Mucosa of gallbladder (tissue), 1 donor: ENCODE data around the gene IQCN. TPM values are rescaled to one million over a fixed set of nuclear protein-coding genes. Genes with fewer than 3 reads are reported as not detected.

Experiments
- DNase-seq: peaks from one replicate; pipeline ENCODE4 v3.0.0-alpha.2; 2020; ENCODE audit warnings: low spot score
- total RNA-seq: library from RNA; stranded (reverse); gene quantifications from one replicate; pipeline ENCODE4 v1.2.1, GENCODE V29; 2021
- donor health status: DM: no; HTN: no; CAD: no.

IQCN gene
- total RNA-seq, 1 donor from 2014 or later = 2.9 TPM

DNA sequence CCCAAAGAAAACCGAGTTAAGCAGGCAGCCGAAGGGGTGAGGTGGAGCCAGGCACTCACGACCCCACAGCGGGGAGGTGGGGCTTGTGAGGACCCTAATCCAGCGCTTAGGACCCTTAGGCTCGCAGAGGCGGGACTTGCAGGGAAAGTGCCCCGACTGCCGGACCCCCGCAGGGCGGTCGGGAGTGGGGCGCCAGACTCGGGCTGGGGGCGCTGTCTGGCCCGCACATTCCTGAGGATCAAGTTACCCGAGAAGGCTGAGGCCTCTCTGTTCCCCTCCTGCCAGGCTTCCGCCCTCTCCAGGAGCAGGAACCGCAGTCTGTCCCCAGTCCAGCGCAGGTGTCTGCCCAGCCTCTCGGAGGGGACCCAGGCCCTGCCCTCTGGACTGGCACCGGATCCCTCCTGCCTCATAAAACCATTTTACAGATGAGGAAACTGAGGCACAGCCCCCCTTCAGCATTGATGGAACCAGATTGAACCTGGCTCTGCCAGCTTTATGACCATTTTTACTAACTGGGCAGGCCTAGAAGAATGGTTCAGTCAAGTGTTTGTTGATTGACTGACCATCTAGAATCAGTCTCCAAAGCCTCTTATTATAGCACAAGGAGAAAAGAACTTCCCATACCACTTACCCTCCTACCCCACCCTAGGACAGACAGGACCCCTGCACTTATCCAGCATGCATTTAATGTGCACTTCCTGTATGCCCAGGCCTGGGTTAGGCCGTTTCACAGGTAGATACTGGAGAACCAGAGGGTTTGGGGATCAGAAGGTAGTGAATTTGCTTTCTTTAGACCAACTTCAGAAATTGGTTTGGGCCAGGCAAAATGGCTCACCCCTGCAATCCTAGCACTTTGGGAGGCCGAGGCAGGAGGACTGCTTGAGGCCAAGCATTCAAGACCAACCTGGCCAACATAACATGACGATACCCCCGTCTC lies 13.9 kb upstream of the IQCN start:
- DNase-seq = no peak

DNA sequence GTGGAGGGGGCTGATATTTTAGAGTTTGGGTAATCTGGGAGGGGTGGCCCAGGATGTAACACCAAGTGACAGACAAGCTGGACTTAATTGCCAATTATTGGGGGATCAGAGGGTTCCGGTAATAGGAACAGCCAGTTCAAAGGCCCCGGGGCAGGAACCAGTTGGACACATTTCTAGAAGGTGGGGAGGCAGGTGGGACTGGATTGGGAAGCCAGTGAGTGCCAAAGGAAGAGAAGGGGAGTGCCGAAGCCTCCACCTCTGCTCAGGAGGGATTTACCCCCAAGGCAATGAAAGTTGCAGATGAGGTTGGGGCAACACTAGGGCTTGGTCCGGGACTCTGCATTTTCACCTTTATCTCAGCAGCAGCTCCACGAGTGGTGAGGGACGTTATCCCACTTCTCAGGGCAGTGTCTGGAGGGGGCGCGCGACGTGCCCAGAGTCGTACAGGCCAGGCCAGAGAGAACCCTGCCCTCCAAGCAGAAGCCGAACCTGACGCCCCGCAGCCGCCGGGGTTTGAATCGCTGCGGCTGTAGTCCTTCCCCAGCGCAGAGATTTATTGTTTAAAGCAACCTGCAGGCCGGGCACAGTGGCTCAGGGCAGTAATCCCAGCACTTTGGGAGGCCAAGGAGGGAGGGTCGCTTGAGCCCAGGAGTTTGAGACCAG lies 12.9 kb upstream of the IQCN start:
- no peak for DNase-seq

DNA sequence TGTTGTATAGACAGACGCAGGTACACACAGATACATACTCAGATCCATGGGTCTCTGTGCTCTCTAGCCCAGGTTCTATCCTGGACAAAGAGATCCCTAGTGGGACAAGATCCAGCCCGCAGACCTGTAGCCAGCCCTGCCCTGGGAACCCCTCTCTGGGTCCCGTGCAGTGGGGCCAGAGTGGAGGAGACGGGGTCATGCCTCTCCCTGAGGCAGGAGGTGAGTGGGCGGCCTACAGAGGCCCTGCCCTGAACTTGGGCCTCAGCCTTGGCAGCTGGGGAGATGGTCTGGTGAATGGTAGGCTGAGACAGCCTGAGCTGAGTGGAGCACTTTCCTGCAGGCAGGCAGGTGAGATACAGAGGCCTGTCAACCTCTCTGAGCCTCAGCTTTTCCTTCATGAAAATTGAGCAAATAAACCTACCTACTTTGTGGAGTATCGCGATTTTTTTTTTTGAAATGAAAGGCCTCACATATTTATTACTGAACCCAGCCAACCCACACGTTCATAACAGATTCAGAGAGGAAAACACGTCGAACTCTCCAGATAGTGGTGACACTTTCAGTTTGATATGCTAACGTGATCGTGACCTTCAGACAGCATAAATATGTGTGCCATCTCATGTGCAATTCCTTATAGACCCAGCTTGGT lies 10.6 kb upstream of the IQCN start:
- no peak for DNase-seq

DNA sequence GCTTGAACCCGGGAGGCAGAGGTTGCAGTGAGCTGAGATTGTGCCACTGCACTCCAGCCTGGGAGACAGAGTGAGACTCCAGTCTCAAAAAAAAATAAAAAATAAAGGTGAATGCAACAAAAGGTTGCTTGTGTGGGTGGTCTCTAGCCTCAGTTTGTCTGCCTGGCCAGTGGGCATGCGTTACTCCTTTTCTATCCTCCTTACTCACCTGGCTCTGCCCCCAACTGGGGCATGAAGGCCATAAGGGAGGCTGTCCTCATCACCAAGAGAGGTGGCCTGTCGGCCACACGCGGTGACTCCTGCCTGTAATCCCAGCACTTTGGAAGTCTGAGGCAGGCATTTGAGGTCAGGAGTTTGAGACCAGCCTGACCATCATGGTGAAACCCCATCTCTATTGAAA lies 9.1 kb upstream of the IQCN start:
- DNase-seq = no peak

DNA sequence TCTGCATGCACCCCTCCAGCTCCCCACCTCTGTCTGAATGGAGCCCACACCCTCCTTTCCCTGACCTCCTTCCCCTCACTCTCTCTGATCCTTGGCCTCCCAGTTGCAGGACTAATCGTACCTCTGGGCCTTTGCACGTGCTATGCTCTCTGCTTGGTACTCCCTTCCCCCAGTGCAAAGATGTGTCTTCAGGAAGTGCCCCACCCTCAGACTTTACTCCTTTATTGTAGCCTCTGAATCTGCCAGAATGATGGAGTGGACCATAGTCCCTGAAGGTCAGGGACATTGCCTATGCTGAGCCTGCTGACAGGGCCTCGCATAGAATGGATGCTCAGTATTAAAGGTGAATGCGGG lies 8.5 kb upstream of the IQCN start:
- DNase-seq = no peak

DNA sequence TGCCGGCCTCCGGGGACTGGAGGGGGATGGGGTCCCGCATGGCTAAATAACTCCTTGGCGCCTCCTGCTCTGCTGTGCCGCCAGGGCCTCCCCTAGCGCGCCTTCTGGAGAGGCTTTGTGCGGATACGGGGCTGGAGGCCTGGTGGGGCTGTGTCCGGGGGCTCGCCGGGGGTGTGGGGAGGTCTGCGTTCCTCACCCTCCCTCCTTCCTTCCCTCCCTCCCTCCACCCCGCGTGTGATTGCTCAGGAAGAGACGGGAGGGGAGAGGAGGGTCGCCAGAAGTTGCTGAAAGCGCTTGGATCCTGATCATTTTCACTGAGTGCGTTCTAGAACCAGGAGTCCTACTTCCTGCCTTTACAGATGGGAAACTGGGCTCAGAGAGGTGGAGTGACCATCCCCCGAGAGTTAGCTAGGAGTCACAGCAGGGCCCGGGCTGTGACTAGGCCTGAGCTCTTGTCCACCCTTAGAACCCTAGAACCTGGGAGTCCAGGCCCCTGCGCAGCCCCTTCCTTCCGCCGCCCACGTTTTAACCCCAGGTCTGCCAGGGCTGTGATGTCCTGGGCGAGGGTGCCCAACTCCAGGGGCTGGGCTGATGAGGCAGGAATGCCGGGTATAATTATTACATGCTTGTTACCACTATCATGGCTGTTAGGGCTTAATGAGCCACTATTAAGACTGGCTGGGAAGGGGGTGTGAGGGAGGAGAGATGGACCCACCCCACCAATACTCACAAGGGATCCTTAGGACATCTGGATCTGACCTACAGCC lies 8.0 kb upstream of the IQCN start:
- DNase-seq = no peak

DNA sequence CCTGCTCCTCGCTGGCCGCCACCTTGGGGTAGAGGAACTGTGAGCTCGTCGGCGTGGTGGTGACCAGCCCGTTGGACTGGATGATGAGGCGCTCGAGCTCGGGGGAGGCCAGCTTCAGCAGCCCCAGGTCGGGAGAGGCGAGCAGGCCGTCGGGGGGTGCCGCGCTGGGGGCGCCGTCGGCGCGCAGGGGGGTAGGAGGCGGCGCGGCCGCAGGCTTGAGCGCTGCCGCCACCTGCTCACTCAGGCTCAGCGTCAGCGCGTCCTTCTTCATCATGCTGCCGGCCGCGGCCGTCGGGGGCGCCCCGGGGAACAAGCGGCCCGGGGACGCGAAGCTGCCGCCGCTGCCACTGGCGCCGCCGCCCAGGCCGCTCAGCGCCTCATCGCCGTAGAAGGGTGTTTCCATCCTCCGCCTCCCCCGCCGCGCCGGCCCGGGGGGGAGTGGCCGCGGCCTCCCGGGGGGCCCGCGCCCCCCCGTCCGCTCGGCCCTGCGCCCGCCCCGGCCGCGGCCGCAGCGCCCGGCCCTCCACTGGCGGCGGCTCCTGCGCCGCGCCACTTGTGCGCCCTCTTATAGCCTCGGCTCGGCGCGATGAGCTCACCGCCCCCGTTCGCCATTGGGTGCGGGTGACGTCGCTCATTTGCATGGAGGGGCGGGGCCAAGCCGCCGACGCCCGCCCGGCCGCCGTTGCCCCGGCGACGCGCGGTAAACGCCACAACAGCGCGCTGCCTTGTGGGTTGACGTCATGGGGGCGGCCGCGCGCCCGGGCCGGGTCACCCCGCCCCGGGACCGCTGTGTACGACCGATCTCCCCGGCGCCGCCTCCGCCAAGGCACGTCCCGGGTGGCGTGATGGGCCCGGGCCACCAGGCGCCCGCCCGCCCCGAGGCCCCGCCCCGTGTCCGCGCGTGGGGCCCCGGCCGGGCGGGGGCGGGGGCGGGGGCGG lies 7.1 kb upstream of the IQCN start, which contains the start of gene JUND:
Gene JUND (minus strand): TSS at position 541 of the 939 bp plus-strand sequence. CDS start 138 bp downstream, at position 403.
- DNase-seq = peak; percentile 99

DNA sequence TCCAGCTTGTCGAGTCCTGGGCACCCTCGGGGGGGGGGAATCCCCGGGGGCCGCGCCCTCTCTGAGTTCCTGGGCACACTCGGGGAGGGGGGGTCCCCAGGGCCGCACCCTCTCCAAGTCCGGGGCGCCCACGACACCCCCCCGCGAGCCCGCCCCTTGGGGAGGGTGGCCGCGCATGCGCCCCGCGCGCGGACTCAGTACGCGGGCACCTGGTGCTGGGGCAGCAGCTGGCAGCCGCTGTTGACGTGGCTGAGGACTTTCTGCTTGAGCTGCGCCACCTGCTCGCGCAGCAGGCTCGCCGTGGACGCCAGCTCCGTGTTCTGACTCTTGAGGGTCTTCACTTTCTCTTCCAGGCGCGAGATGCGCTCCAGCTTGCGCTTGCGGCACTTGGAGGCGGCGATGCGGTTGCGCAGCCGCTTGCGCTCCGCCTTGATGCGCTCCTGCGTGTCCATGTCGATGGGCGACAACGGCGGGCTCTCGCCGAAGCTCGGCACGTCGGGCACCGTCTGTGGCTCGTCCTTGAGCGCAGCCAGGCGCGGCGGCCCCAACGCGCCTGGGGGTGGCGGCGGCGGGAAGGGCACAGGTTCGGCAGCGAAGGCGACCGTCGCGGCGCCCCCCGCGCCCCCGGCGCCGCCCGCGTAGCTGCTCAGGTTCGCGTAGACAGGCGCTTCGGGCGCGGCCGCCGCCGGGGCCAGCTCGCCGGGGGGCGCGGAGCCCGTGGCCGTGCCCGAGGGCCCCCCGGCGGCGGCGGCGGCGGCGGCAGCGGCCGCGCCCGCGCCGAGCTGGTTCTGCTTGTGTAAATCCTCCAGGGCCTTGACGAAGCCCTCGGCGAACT lies 6.2 kb upstream of the IQCN start:
- DNase-seq = peak; percentile 84

DNA sequence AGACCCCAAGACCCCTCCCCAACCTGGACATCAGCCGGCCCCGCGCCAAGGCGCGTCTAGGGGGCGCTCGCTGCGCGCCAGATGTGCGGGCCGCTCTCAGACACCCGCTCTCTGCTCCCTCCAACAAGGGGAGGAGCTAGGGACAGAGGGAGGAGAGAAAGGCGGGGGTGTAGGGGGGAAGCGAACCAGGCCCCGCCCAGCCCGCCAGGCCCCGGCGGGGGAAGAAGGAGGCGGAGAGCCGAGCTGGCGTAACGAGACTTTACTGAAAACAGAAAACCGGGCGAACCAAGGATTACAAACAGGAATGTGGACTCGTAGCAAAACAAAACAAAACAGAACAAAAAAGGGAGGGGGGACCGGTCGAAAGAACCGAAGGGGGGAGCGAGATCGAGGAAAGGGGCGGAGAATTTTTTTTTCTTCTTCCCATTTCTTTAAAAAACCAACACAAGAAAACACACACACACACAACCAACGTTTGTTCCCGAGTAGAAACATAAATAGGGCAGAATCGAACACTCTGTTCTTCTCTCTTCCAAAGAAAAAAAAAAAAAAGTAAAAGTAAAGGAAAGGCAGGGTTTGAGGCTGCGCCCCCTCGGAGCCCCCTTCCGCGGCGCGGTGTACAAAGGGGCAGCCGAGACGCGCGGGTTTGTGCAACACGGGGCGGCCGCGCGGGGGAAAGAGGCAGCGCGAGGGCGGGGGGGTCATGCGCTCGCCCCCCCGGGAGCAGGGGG lies 5.4 kb upstream of the IQCN start:
- peak; percentile 94 for DNase-seq

DNA sequence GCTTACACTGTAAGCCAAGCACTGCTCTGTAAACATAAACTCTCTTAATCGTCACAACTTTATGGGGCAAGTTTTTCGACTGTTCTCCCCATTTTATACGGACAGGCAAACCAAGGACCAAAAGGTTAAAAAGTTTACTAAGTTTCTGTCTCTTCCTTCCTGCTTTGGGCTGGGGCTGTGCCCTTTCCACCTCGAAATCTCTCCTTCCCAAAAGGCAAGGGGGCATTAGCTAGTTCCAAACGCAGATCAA lies 4.9 kb upstream of the IQCN start:
- DNase-seq = no peak

DNA sequence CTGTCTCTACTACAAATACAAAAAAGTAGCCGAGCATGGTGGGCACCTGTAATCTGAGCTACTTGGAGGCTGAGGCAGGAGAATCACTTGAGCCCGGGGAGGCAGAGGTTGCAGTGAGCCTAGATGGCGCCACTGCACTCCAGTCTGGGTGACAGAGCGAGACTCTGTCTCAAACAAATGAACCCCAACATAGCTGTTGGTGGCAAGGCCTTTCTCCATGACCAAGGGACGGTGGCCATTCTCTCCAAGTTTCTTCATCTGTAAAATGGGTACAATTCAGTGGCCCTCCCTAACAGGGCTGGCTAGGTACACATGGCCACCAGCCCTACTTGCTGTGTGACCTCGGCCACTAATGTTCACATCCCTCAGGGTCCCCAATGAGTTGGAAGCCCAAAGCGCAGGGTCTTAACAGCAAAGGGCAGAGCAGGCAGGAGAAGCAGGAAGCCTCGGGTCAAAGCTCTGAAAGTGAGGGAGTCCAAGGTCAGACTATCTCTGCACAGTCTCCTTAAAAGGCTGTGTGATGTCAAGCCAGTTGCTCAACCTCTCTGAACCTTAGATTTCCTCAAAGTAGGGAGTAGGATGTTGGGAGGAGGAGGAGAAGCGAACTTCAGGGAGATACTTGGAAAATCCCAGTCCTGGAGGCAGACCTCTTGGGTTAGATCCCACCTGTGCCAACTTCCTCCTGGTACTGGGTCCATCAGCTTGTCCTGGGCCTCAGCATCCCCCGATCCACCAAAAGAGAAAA lies 4.4 kb upstream of the IQCN start:
- DNase-seq = no peak

DNA sequence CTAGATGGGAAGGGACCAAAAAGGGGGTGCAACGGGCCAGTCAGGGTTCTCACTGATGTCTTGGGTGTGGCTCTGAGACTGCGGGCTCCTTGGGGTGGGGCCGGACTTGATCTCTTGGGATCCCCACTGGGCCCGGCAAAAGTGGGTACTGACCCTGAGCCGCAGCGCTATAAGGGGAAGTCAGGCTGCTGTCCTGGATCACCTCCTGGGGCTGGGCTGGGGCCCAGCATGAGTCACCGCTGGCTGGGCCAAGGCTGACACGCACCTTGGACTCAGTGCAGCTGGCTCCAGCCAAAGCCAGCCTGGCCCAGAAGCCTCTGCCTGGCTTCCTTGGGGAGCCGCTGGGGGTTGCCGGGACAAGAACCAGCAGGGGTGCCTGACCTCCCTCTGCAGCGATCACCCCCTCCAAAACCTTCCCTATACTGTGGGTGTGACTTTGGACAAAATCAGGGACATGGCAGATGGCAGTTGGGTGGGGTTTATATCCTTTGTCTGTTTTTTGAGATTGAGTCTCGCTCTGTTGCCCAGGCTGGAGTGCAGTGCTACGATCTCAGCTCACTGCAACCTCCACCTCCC lies 617 bp upstream of the IQCN start:
- DNase-seq = peak; percentile 91

DNA sequence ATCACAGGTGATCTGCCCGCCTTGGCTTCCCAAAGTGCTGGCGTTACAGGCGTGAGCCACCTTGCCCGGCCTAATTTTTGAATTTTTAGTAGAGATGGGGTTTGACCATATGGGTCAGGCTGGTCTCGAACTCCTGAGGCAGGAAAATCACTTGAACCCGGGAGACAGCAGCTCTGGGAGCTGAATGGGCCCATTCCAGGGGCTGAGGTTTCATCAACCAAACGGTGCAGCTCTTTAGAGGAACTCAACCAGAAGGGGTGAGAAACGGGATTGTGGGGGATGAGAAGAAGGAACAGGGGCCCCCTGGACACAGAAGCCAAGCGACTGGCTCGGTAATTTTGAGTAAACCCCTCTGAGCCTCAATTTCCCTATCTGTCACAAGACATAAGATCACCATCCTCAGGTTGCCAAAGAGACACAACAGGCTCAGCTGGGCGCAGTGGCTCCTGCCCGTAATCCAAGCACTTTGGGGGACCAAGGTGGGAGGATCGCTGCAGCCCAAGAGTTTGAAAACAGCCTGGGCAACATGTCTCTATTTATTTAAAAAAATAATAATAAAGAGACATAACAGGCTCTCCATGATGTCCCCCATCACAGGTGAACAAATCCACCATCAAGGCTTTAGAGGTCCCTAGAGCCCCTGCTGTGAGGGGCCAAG lies 562 bp downstream of the IQCN start:
- no peak for DNase-seq

DNA sequence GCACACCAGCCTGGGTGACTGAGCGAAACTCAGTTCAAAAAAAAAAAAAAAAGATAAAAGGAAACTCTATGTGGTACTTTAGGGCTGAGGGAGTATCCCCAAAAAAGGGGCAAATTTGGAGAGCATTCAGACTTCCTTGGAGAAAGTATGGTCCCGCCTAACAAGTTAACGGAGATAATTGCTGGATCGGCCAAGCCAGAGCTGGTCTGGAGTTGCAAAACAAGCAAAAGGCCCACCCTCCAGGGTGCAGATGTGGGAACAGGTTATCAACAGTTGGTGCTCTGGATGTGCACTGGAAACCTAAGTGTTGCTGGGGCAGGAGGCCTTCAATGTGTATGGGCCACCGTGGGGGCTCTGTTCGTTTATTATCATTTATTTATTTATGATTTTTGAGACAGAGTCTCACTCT lies 2.8 kb downstream of the IQCN start:
- DNase-seq = no peak

DNA sequence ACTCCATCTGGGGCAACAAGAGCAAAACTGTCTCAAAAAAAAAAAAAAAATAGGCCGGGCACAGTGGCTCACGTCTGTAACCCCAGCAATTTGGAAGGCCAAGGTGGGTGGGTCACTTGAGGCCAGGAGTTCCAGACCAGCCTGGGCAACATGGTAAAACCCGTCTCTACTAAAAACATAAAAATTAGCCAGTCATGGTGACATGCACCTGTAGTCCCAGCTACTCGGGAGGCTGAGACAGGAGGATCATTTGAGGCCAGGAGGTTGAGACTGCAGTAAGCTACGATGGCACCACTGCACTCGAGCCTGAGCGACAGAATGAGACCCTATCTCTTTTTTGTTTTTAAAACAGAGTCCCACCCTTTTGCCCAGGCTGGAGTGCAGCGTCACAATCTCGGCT lies 3.9 kb downstream of the IQCN start:
- no peak for DNase-seq

DNA sequence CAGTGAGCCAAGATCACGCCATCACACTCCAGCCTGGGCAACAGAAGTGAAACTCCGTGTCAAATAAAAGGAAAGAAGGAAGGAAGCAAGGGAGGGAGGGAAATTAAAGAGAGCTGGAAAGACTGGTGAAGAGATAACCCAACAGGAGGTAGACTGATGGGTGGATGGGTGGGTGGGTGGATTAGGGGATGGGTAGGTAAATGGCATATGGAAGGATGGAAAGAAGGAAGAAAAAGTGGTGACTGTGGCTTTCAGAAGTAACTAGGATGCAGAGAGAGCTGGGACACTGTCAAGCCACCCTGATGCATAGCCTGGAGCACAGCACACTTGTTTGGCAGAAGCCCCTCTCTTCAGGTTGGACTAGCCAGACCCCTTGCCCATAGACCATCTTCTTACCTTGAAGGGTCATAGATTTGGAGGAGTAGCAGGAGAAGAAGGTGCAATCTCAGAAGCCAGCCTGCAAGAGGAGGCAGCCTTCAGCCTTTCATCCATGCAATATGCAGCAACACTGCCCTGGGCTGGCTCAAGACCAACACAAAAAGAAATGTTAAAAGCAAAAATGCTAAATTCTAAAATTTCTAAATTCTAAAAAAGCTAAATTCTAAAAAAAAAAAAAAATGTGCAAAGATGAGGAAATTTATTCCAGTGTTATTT lies 5.1 kb downstream of the IQCN start:
- no peak for DNase-seq
